ENCODE results near the gene C9orf50. TPM values are rescaled to one million over a fixed set of nuclear protein-coding genes. Genes with fewer than 3 reads are reported as not detected.

The C9orf50 gene
- total RNA-seq, 1 donor = 0.36 TPM

DNA sequence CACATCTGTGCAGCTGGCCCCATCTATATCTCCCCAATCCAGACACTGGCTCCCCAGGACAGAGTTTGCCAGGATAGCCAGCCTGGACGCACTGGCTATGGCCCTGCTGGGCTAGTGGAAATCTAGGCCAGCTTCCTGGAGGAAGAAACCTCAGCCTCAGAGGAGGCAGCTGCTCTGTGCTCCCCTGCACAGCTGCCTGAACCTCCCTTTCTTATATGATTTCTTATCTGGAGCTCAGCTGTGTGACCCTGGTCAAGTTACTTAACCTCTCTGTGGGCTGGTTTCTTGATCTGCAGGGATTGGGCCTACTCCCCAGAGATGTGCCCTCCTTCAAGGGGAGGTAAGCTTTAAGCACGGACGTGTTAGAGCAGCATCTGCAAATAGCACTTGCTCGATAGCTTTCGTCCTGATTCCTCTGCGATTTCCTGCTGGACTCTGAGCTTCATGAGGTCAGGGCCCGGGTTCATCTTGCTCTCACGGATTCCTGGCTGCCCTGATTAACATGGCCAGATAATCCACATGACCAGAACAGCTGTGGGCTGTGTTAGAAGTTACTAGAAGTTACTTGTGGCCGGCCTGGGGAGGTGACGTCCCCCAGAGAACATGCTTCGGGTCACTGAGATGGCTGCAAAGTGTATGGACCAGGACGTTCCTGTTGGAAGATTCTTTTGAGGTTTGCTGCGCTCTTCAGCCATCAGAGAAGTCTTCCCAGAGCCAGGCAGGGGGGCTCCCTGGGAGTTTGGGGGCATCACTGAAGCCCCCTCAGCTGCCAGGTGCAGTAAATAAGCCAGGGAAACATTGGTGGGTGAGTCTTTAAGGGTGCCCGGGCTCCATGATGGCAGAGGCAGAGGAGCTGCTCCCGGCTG is 14.5 kb downstream of the C9orf50 start:
- Histone ChIP-seq H2AFZ (ENCODE audit: low read length) (no peak overlapping the region), H3K27ac (ENCODE audit: low read depth, low read length) (peak overlapping the region; percentile 12), H3K79me2 (ENCODE audit: insufficient read depth, low read length) (no peaks in the 10 kb centered on the region), H3K27me3 (ENCODE audit: insufficient read depth, low read length) (no peaks in the 10 kb centered on the region), H3K36me3 (ENCODE audit: insufficient read depth, low read length) (no peaks in the 10 kb centered on the region), H3K4me3 (ENCODE audit: insufficient read depth, low read length) (no peak overlapping the region), H3K9me3 (ENCODE audit: low read depth, low read length) (no peaks in the 10 kb centered on the region), H4K20me1 (ENCODE audit: insufficient read depth, low read length) (no peaks in the 10 kb centered on the region), H3K4me2 (ENCODE audit: insufficient read depth, low read length) (no peak overlapping the region), H3K4me1 (ENCODE audit: insufficient read depth, low read length) (peaks cover 20% of the 10 kb centered on the region)
- DNase-seq (ENCODE audit: insufficient read length, low spot score, missing footprints) = peak; percentile 73
- no peak for TF ChIP-seq CTCF (IDR thresholded peaks at IDR 0.05; ENCODE audit: extremely low read depth, low read depth, low read length)

DNA sequence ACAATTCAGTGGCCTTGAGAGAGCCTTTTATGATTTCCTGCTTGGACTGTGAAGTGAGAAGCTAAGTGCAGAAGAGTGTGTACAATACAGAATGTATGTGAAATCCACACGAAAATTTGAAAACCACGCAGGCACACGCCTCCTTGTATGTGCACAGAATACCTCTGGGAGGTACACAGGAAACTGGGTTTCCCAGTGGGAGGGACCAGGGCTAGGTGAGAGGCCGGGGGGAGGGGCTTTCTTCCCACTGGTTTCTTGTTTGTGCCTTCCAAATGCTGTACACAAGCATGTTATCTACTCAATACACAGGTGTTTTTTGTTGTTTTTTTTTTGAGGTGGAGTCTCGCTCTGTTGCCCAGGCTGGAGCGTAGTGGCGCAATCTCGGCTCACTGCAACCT is 16.1 kb downstream of the C9orf50 start:
- Histone ChIP-seq H3K4me3 (ENCODE audit: insufficient read depth, low read length) (no peak overlapping the region), H3K4me1 (ENCODE audit: insufficient read depth, low read length) (peaks cover 10% of the 10 kb centered on the region), H3K4me2 (ENCODE audit: insufficient read depth, low read length) (no peak overlapping the region), H2AFZ (ENCODE audit: low read length) (no peak overlapping the region), H3K79me2 (ENCODE audit: insufficient read depth, low read length) (no peaks in the 10 kb centered on the region), H3K36me3 (ENCODE audit: insufficient read depth, low read length) (no peaks in the 10 kb centered on the region), H3K27ac (ENCODE audit: low read depth, low read length) (no peak overlapping the region), H3K9me3 (ENCODE audit: low read depth, low read length) (no peaks in the 10 kb centered on the region), H4K20me1 (ENCODE audit: insufficient read depth, low read length) (no peaks in the 10 kb centered on the region), H3K27me3 (ENCODE audit: insufficient read depth, low read length) (no peaks in the 10 kb centered on the region)
- no peak for DNase-seq (ENCODE audit: insufficient read length, low spot score, missing footprints)
- TF ChIP-seq CTCF (IDR thresholded peaks at IDR 0.05; ENCODE audit: extremely low read depth, low read depth, low read length) = no peak

- no peak for TF ChIP-seq CTCF (IDR thresholded peaks at IDR 0.05; ENCODE audit: extremely low read depth, low read depth, low read length)
- no peak overlapping the region for H3K4me2 ChIP-seq (ENCODE audit: insufficient read depth, low read length)
- DNase-seq (ENCODE audit: insufficient read length, low spot score, missing footprints) = no peak
- no peaks in the 10 kb centered on the region for H3K79me2 ChIP-seq (ENCODE audit: insufficient read depth, low read length)
- peaks cover 7% of the 10 kb centered on the region for H3K4me1 ChIP-seq (ENCODE audit: insufficient read depth, low read length)
- no peak overlapping the region for H3K27ac ChIP-seq (ENCODE audit: low read depth, low read length)
- no peaks in the 10 kb centered on the region for H4K20me1 ChIP-seq (ENCODE audit: insufficient read depth, low read length)
- no peaks in the 10 kb centered on the region for H3K9me3 ChIP-seq (ENCODE audit: low read depth, low read length)
- H3K4me3 ChIP-seq (ENCODE audit: insufficient read depth, low read length) = no peak overlapping the region
- no peaks in the 10 kb centered on the region for H3K36me3 ChIP-seq (ENCODE audit: insufficient read depth, low read length)
- no peak overlapping the region for H2AFZ ChIP-seq (ENCODE audit: low read length)
- H3K27me3 ChIP-seq (ENCODE audit: insufficient read depth, low read length) = no peaks in the 10 kb centered on the region
Observed at GRCh38 chr9:129604056-129604765, 16.7 kb downstream of the C9orf50 start.
